A549 (cell line): ENCODE measurements around the gene SKAP1.

Source experiments
- EP300 ChIP-seq, 2 experiments: fragments of >200 bp; sonication (Bioruptor Twin); formaldehyde crosslinking; IDR thresholded peaks; 2 replicates in 1 of 2; 3 replicates in 1 of 2; pipeline ENCODE4 v1.6.1; 2016 to 2017
- FOSL2 ChIP-seq, 2 experiments: fragments of 450-650 bp in 1 of 2; fragments of >200 bp in 1 of 2; sonication (Bioruptor Twin) in 1 of 2; formaldehyde crosslinking; IDR thresholded peaks; 2 replicates each; pipeline versions ENCODE4 v1.5.0 to v1.6.1; 2016 to 2020; ENCODE audit warnings: mild to moderate bottlenecking in 1 of 2, moderate library complexity in 1 of 2
- KDM1A ChIP-seq: fragments of 200-600 bp; sonication (generic); IDR thresholded peaks from 2 replicates; pipeline ENCODE4 v1.6.1; 2016; ENCODE audit warnings: low read depth, mild to moderate bottlenecking
- NPAS2 ChIP-seq: fragments of 250-450 bp; sonication (Bioruptor Pico); IDR thresholded peaks from 2 replicates; pipeline ENCODE4 v1.8.0; 2022; ENCODE audit warnings: mild to moderate bottlenecking, moderate library complexity, borderline replicate concordance
- POLR2A ChIP-seq: IDR thresholded peaks from 2 replicates; pipeline ENCODE4 v1.6.1; 2012; ENCODE audit warnings: mild to moderate bottlenecking, low read length
- SMC3 ChIP-seq: fragments of >200 bp; sonication (Bioruptor Twin); formaldehyde crosslinking; IDR thresholded peaks from 3 replicates; pipeline ENCODE4 v1.6.1; 2018; ENCODE audit warnings: inconsistent platforms
- SREBF2 ChIP-seq: fragments of 450-650 bp; IDR thresholded peaks from 2 replicates; pipeline ENCODE4 v1.6.1; 2014; ENCODE audit warnings: mild to moderate bottlenecking, moderate library complexity
- ZNF302 ChIP-seq: fragments of 250-450 bp; sonication (Bioruptor Pico); IDR thresholded peaks from 2 replicates; pipeline ENCODE4 v1.9.0; 2021; ENCODE audit warnings: inconsistent platforms, mild to moderate bottlenecking, moderate library complexity
- TF ChIP-seq, protein P1 (sequence below): fragments of >200 bp; sonication (Bioruptor Twin); formaldehyde crosslinking; IDR thresholded peaks from 3 replicates; pipeline ENCODE4 v1.5.1; 2016
- TF ChIP-seq, protein P2 (sequence below): fragments of 200-600 bp; sonication (generic); IDR thresholded peaks from 2 replicates; pipeline ENCODE4 v1.6.1; 2016; ENCODE audit warnings: antibody characterized with exemption, mild to moderate bottlenecking, moderate library complexity
- TF ChIP-seq, protein P3 (sequence below): fragments of 450-650 bp; IDR thresholded peaks from 2 replicates; pipeline ENCODE4 v1.6.1; 2014; ENCODE audit warnings: antibody characterized with exemption

DNA sequence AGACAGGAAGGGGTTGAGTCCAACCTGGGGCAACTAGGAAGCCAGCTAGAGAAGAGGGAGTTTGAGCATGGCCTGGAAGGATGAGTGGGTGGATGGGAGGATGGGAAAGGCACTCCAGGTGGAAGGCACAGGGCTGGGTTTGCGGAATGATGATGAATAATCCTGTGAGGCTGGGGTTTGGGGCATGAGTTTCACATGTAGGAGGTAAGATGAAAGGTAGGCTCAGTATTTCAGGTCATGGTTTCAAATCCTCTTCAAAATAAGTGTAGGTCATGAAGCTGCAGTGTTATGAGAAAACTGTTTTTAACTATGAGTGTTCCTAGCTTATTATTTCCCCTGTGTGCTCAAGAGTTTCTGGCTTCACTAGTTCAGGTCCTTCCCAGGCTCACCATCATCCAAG is 130.3 kb downstream of the SKAP1 start:
- TF ChIP-seq KDM1A (no peak), SREBF2 (no peak), FOSL2 (IDR thresholded peaks at IDR 0.05) (no peak), FOSL2 (CRISPR knock-in tag; IDR thresholded peaks at IDR 0.05) (no peak), ZNF302 (CRISPR knock-in tag) (no peak), EP300 (IDR thresholded peaks at IDR 0.05) (no peak), SMC3 (no peak), POLR2A (no peak), NPAS2 (CRISPR knock-in tag) (no peak)
- TF ChIP-seq, protein P1, sequence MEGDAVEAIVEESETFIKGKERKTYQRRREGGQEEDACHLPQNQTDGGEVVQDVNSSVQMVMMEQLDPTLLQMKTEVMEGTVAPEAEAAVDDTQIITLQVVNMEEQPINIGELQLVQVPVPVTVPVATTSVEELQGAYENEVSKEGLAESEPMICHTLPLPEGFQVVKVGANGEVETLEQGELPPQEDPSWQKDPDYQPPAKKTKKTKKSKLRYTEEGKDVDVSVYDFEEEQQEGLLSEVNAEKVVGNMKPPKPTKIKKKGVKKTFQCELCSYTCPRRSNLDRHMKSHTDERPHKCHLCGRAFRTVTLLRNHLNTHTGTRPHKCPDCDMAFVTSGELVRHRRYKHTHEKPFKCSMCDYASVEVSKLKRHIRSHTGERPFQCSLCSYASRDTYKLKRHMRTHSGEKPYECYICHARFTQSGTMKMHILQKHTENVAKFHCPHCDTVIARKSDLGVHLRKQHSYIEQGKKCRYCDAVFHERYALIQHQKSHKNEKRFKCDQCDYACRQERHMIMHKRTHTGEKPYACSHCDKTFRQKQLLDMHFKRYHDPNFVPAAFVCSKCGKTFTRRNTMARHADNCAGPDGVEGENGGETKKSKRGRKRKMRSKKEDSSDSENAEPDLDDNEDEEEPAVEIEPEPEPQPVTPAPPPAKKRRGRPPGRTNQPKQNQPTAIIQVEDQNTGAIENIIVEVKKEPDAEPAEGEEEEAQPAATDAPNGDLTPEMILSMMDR, result no peak
- TF ChIP-seq, protein P2, sequence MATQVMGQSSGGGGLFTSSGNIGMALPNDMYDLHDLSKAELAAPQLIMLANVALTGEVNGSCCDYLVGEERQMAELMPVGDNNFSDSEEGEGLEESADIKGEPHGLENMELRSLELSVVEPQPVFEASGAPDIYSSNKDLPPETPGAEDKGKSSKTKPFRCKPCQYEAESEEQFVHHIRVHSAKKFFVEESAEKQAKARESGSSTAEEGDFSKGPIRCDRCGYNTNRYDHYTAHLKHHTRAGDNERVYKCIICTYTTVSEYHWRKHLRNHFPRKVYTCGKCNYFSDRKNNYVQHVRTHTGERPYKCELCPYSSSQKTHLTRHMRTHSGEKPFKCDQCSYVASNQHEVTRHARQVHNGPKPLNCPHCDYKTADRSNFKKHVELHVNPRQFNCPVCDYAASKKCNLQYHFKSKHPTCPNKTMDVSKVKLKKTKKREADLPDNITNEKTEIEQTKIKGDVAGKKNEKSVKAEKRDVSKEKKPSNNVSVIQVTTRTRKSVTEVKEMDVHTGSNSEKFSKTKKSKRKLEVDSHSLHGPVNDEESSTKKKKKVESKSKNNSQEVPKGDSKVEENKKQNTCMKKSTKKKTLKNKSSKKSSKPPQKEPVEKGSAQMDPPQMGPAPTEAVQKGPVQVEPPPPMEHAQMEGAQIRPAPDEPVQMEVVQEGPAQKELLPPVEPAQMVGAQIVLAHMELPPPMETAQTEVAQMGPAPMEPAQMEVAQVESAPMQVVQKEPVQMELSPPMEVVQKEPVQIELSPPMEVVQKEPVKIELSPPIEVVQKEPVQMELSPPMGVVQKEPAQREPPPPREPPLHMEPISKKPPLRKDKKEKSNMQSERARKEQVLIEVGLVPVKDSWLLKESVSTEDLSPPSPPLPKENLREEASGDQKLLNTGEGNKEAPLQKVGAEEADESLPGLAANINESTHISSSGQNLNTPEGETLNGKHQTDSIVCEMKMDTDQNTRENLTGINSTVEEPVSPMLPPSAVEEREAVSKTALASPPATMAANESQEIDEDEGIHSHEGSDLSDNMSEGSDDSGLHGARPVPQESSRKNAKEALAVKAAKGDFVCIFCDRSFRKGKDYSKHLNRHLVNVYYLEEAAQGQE, result no peak
- TF ChIP-seq, protein P3, sequence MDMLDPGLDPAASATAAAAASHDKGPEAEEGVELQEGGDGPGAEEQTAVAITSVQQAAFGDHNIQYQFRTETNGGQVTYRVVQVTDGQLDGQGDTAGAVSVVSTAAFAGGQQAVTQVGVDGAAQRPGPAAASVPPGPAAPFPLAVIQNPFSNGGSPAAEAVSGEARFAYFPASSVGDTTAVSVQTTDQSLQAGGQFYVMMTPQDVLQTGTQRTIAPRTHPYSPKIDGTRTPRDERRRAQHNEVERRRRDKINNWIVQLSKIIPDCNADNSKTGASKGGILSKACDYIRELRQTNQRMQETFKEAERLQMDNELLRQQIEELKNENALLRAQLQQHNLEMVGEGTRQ, result no peak
